Osteocyte (in vitro differentiated cells): ENCODE measurements around the gene FAM13A. TPM values are rescaled to one million over a fixed set of nuclear protein-coding genes. Genes with fewer than 3 reads are reported as not detected.

Source experiments
- DNase-seq: peaks from one replicate; pipeline ENCODE4 v3.0.0; 2021; ENCODE audit warnings: mixed read lengths; ENCODE audit not compliant: unreplicated experiment; ENCODE audit errors: extremely low spot score
- H3K27ac Mint-ChIP-seq: one replicate; pipeline ENCODE4 v1.8.0; 2021; ENCODE audit warnings: mild to moderate bottlenecking, mixed read lengths; ENCODE audit not compliant: unreplicated experiment
- H3K27me3 Mint-ChIP-seq: one replicate; pipeline ENCODE4 v1.8.0; 2021; ENCODE audit warnings: mixed read lengths; ENCODE audit not compliant: unreplicated experiment
- H3K36me3 Mint-ChIP-seq: one replicate; pipeline ENCODE4 v1.8.0; 2021; ENCODE audit warnings: mixed read lengths; ENCODE audit not compliant: unreplicated experiment
- H3K4me1 Mint-ChIP-seq: one replicate; pipeline ENCODE4 v1.8.0; 2021; ENCODE audit warnings: mixed read lengths; ENCODE audit not compliant: unreplicated experiment
- H3K4me3 Mint-ChIP-seq: one replicate; pipeline ENCODE4 v1.8.0; 2021; ENCODE audit warnings: mild to moderate bottlenecking, moderate library complexity, mixed read lengths; ENCODE audit not compliant: unreplicated experiment
- H3K9me3 Mint-ChIP-seq: one replicate; pipeline ENCODE4 v1.8.0; 2021; ENCODE audit warnings: mixed read lengths; ENCODE audit not compliant: unreplicated experiment
- total RNA-seq: library from RNA; stranded (reverse); gene quantifications from 2 replicates; pipeline ENCODE4 v1.2.1, GENCODE V29; 2021
- TF ChIP-seq, protein P1 (sequence below): fragments of 200-600 bp; sonication (generic); IDR thresholded peaks from 2 replicates; pipeline ENCODE4 v1.5.0; 2021; ENCODE audit warnings: antibody characterized with exemption, mild to moderate bottlenecking, moderate library complexity

The FAM13A gene
- total RNA-seq, 1 donor from 2014 or later: 18.5 TPM

DNA sequence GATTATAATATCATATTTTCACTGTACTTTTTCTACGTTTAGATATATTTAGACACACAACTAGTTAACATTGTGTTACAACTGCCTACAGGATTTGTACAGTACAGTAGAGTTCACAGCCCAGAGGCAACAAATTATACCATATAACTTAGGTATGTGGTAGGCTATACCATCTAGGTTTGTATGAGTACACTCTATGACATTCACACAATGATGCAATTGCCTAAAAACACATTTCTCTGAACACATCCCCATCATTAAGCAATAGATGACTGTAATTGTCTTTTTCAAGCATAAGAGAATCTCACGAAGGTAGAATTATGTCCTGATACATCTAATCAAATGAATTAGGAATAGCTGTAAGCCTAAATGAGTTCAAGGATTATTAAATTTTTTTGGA, 42.0 kb upstream of the FAM13A start:
- TF ChIP-seq, protein P1, sequence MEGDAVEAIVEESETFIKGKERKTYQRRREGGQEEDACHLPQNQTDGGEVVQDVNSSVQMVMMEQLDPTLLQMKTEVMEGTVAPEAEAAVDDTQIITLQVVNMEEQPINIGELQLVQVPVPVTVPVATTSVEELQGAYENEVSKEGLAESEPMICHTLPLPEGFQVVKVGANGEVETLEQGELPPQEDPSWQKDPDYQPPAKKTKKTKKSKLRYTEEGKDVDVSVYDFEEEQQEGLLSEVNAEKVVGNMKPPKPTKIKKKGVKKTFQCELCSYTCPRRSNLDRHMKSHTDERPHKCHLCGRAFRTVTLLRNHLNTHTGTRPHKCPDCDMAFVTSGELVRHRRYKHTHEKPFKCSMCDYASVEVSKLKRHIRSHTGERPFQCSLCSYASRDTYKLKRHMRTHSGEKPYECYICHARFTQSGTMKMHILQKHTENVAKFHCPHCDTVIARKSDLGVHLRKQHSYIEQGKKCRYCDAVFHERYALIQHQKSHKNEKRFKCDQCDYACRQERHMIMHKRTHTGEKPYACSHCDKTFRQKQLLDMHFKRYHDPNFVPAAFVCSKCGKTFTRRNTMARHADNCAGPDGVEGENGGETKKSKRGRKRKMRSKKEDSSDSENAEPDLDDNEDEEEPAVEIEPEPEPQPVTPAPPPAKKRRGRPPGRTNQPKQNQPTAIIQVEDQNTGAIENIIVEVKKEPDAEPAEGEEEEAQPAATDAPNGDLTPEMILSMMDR: no peak
- Mint-ChIP-seq H3K36me3 (no peaks in the 10 kb centered on the region), H3K9me3 (no peaks in the 10 kb centered on the region), H3K27me3 (peaks cover 27% of the 10 kb centered on the region), H3K27ac (no peak overlapping the region), H3K4me1 (peaks cover 2% of the 10 kb centered on the region), H3K4me3 (no peak overlapping the region)
- no peak for DNase-seq

GRCh38 chr4:89078300-89078699, 21.3 kb upstream of the FAM13A start:
- TF ChIP-seq, protein P1: no peak
- Mint-ChIP-seq H3K9me3 (peaks cover 19% of the 10 kb centered on the region), H3K4me1 (no peaks in the 10 kb centered on the region), H3K36me3 (peaks cover 2% of the 10 kb centered on the region), H3K4me3 (no peak overlapping the region), H3K27ac (no peak overlapping the region), H3K27me3 (peaks cover 35% of the 10 kb centered on the region)
- no peak for DNase-seq

DNA sequence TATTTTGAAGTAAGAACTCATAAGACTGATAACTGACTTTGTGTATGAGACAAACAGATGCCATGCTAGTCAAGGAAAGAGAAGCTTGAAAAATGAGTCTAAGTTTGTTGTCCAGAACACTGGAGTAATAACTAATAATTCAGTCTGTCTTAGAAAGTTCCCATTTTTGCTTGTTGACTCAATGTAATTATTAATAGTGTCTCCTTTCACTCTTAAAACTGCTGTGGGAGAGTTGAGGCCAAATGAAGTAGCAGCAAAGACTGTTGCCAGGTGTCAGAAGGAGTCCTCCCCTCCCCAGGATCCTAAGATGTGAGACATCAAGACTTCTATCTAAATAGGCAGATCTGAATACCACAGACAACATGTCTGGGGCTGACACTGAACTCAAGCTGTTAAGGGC, 20.8 kb upstream of the FAM13A start:
- Mint-ChIP-seq H3K4me1 (no peaks in the 10 kb centered on the region), H3K27me3 (peaks cover 32% of the 10 kb centered on the region), H3K4me3 (no peak overlapping the region), H3K9me3 (peaks cover 19% of the 10 kb centered on the region), H3K27ac (no peak overlapping the region), H3K36me3 (peaks cover 2% of the 10 kb centered on the region)
- TF ChIP-seq, protein P1: no peak
- DNase-seq: no peak

- Mint-ChIP-seq H3K27ac (no peak overlapping the region), H3K9me3 (peaks cover 11% of the 10 kb centered on the region), H3K4me3 (no peak overlapping the region), H3K27me3 (peaks cover 15% of the 10 kb centered on the region), H3K4me1 (no peaks in the 10 kb centered on the region), H3K36me3 (no peaks in the 10 kb centered on the region)
- DNase-seq: no peak
- TF ChIP-seq, protein P1: no peak
These were observed 15.9 kb upstream of the FAM13A start for GRCh38 chr4:89072921-89073320.

DNA sequence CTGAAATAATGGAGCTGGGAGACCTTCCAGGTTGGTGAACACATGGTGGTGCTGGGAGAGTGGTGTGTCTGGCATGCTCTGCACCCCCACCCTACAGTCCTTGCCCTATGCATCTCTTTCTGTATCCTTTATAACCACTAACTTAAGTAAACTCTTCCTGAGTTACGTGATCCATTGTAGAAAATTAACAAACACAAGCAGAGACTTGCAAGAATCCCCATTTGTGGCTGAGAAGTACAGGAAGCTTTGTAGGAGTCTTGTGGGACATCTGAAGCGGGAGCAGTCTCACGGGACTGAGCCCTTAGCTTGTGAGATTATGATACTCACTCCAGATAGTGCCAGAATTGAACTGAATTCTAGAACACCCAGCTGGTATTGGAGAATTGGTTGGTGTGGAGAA, 14.3 kb upstream of the FAM13A start:
- Mint-ChIP-seq H3K36me3 (no peaks in the 10 kb centered on the region), H3K9me3 (no peaks in the 10 kb centered on the region)

More for the DNA sequence above, 14.3 kb upstream of the FAM13A start:
- no peak for DNase-seq
- Mint-ChIP-seq H3K4me3 (no peak overlapping the region), H3K4me1 (no peaks in the 10 kb centered on the region), H3K27me3 (peaks cover 15% of the 10 kb centered on the region), H3K27ac (no peak overlapping the region)
- TF ChIP-seq, protein P1: no peak
